H1 (cell line): ENCODE data around the gene CCR8. TPM values are rescaled to one million over a fixed set of nuclear protein-coding genes. Genes with fewer than 3 reads are reported as not detected.

Source experiments
- CEBPB ChIP-seq: IDR thresholded peaks from 2 replicates; pipeline ENCODE4 v1.6.1; 2012; ENCODE audit warnings: low read depth, low read length
- HDAC6 ChIP-seq: IDR thresholded peaks from one replicate; pipeline ENCODE4 v1.7.1; 2012; ENCODE audit warnings: low read depth, mild to moderate bottlenecking, inconsistent platforms, low read length, moderate library complexity
- polyA plus RNA-seq, 7 experiments: library from polyadenylated mRNA; depleted of rRNA in 3 of 7; stranded (reverse) in 5 of 7; unstranded in 2 of 7; fragments of >200 nt in 5 of 7; fragments of 200-250 nt in 2 of 7; gene quantifications; 1 replicate in 5 of 7; 2 replicates in 1 of 7; 4 replicates in 1 of 7; pipeline versions ENCODE4 v1.2.1 to v1.2.3, GENCODE V29; 2011 to 2013; ENCODE audit warnings: missing spikeins in 2 of 7, mixed read lengths in 2 of 7
- total RNA-seq: library from RNA; stranded (reverse); fragmentation: NEBNext Ultra II Directional; extraction: Animal tissue kit (Norgen Biotek cat#: 25700); gene quantifications from 2 replicates; pipeline ENCODE4 v1.2.1, GENCODE V29; 2021

CCR8 gene
- total and polyA plus RNA-seq, 2 of the 8 experiments (the other 6 are each of a cell fraction or from before 2014, with no cell fraction given), result 0.35 TPM; not detected in 1

DNA sequence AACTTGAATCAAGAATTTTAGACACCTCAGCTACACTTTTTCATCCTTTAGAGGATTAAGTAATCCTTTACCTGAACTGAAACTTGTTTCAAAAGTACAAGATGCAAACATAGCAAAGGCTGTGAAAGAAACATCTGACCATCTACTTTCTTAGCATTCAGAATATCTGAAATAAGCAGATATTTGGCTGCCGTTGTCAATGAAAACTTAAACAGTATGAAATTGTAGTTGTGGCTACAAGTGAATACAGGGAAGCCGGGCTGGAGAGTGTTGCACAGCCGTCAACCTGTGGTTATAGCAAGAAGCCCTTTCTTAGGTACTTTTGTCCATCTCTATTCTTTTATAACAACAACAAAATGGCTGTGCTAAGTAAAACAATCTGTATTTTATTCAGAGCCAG lies 42.7 kb upstream of the CCR8 start (continued):
- no peak for TF ChIP-seq HDAC6
- no peak for TF ChIP-seq CEBPB
